22Rv1 (cell line): ENCODE data around the gene IL22RA2.

Experiments used
- ZFX ChIP-seq: fragments of 450-650 bp; IDR thresholded peaks from 2 replicates; pipeline ENCODE4 v1.6.1; 2017; ENCODE audit warnings: antibody characterized with exemption, borderline replicate concordance
- TF ChIP-seq, protein P1 (sequence below): fragments of 450-650 bp; IDR thresholded peaks from 2 replicates; pipeline ENCODE4 v1.5.1; 2017; ENCODE audit warnings: mild to moderate bottlenecking

DNA sequence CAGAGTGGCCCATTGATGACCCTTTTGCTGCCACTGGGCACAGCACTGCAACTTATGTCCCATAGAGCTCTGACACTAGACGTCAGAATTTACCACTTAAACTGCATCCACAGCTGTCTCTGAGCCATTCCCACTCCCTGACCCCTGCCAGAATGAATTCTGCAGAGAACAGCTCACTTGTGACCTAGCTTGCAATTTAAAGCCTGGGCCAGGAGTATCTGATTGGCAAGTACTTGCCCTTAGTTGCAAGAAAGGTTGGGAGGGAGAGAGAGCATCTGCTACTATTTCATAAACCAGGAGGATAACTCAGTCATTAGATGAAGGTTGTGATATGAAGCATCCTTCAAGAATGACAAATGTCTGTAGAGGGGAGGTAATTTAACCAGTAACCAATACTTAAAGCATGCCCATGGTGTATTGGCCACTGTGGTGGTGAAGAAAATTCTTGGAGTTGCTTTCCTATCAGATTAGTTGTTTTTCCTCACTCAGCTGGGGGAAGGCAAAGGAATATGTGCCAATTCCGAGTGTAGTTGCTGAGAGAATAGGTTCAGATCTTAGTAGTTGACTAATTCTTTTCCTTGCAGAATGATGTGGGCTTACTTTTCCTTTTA lies 46.5 kb downstream of the IL22RA2 start:
- TF ChIP-seq, protein P1, sequence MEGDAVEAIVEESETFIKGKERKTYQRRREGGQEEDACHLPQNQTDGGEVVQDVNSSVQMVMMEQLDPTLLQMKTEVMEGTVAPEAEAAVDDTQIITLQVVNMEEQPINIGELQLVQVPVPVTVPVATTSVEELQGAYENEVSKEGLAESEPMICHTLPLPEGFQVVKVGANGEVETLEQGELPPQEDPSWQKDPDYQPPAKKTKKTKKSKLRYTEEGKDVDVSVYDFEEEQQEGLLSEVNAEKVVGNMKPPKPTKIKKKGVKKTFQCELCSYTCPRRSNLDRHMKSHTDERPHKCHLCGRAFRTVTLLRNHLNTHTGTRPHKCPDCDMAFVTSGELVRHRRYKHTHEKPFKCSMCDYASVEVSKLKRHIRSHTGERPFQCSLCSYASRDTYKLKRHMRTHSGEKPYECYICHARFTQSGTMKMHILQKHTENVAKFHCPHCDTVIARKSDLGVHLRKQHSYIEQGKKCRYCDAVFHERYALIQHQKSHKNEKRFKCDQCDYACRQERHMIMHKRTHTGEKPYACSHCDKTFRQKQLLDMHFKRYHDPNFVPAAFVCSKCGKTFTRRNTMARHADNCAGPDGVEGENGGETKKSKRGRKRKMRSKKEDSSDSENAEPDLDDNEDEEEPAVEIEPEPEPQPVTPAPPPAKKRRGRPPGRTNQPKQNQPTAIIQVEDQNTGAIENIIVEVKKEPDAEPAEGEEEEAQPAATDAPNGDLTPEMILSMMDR: no peak
- TF ChIP-seq ZFX: no peak
